C4-2B (cell line): ENCODE measurements around the gene ITPR1.

Experiments used
- CTCF ChIP-seq: fragments of 450-650 bp; conservative IDR thresholded peaks from 2 replicates; pipeline ENCODE4 v1.5.1; 2017; ENCODE audit warnings: mild to moderate bottlenecking
- ZFX ChIP-seq: fragments of 450-650 bp; IDR thresholded peaks from 2 replicates; pipeline ENCODE4 v1.6.1; 2017

- TF ChIP-seq CTCF (no peak), ZFX (no peak)
These were observed 371.4 kb downstream of the ITPR1 start for GRCh38 chr3:4864503-4864902.
